ENCODE data around the gene MLEC. TPM values are rescaled to one million over a fixed set of nuclear protein-coding genes. Genes with fewer than 3 reads are reported as not detected.

Gene MLEC
- total RNA-seq, 1 donor from 2014 or later: 154 TPM

- DNase-seq (ENCODE audit: low spot score): no peak
Measured at GRCh38 chr12:120690083-120690450, 3.1 kb downstream of the MLEC start.

GRCh38 chr12:120690978-120691377 is 4.0 kb downstream of the MLEC start:
- no peak for DNase-seq (ENCODE audit: low spot score)

GRCh38 chr12:120692524-120693033 is 5.6 kb downstream of the MLEC start:
- no peak for DNase-seq (ENCODE audit: low spot score)

DNA sequence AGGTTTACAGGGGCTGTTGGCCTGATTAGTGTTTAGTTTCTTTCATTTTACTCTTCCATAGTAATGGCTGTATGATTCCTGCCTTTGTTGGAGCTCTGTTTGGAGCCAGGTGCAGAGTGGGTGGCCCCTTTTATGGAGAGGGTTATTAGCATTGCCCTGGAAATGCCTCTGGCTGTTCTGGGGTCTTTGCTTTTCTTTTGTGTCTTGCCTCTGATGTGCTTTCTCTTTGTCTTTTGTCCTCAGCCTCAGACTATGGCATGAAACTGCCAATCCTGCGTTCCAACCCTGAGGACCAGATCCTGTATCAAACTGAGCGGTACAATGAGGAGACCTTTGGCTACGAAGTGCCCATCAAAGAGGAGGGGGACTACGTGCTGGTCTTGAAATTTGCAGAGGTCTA is 6.9 kb downstream of the MLEC start:
- no peak for DNase-seq (ENCODE audit: low spot score)

DNA sequence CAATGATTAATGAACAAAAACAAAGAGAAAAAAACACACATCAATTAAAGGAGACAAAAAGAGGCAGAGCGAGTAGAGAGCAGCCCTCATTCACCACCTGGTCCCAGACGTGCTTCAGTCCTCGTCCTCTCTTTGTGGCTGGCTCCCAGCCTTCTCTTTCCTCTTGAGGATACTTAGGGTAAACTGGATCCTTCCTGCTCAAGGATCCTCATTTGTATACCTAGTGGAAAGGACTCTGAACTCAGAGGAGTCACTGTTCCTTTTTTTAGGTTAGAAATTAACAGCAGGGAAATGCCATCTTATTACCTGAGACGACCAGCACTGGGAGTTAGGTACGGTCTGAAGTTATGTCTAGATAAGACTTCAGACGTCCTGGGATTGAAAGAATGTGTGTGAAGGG is 9.7 kb downstream of the MLEC start:
- DNase-seq (ENCODE audit: low spot score): no peak

DNA sequence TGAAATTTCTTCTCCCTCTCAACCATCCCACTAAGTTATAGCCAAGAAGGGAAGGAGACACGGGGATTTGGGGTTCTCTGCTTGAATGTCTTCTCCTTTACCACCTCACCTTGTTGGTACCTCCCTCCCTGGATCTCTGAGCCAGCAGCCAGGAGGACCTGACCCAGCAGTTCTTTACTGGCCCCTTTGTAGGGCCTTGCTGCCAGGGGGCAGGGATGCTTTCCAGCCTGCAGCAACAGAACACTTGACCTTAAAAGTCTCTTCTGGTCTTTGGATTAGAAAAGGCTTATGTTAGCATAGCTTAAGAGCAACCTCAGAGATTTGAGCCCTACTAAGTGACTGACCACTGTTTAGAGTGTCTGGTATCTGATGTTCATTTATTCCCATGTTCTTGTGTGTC is 10.4 kb downstream of the MLEC start:
- no peak for DNase-seq (ENCODE audit: low spot score)

DNA sequence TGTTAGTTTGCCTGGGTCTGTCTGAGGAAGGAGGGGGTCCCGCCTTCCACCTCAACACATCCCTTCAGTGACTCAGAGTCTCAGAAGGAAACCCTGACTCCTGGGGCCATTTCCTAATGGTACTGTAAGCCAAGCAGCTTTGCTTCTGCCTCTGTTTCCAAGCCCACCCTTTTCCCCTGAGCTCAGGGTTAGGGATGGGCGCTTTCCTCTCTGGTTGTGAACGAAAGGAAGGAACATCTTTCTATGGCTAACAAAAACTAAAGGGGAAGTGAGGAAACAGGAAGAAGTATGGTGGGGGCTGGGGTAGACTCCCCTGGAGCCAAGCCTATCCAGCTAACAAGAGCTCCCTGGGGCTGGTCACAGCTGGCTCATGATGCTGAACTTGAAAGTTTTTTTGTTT is 11.7 kb downstream of the MLEC start:
- DNase-seq (ENCODE audit: low spot score): no peak

DNA sequence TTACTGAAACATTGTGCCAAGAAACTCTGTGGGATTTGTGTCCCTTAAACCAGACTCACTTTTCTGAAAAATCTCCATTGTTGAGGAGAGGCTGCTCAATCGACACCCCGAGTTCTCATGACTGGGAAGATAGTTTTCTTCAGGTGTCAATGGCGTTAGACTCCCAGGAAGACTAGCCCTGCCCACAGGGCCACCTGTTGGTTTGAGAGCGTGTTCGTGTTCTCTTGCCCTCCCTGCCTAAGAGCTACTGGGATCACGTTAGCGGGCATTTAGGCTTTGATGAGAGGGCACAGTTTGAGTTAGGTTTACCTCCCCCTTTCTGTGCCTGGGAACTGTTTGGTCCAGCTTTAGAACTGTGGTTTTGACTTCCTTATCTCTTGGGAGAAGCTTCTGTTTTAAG is 12.6 kb downstream of the MLEC start:
- DNase-seq (ENCODE audit: low spot score): no peak

GRCh38 chr12:120700886-120701285 is 13.9 kb downstream of the MLEC start:
- DNase-seq (ENCODE audit: low spot score): no peak

- no peak for DNase-seq (ENCODE audit: low spot score)
Measured at GRCh38 chr12:120702637-120703036, 15.7 kb downstream of the MLEC start.

- no peak for DNase-seq (ENCODE audit: low spot score)
Measured at GRCh38 chr12:120703311-120703942, 16.5 kb downstream of the MLEC start.

GRCh38 chr12:120705618-120706017 is 18.7 kb downstream of the MLEC start:
- no peak for DNase-seq (ENCODE audit: low spot score)

GRCh38 chr12:120706029-120706428 is 19.1 kb downstream of the MLEC start:
- DNase-seq (ENCODE audit: low spot score): no peak

DNA sequence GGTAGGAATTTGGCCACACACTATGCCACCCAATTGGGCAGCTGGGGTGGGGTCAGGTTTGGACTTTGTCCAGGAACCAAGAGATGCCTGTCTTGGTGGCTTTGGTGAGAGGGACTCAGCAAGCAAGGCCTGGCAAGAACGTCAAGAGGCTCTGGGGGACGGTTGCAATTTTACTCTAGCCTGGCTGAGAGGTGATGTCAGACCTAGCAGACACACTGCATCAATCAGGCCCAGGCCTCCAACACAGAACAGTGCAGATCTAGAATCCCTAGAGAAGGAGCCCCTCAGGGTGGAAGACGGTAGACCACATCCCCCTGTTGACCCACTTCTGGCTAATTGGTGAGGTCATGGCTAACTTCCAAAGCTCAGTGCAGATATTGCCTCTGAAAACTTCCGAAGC is 21.7 kb downstream of the MLEC start:
- DNase-seq (ENCODE audit: low spot score): no peak

GRCh38 chr12:120710031-120710804 is 23.3 kb downstream of the MLEC start, which contains the start of gene UNC119B:
Gene UNC119B (plus strand): TSS chr12:120710458. CDS start chr12:120710475, 17 bp downstream.
- peak; percentile 92 for DNase-seq (ENCODE audit: low spot score)

- no peak for DNase-seq (ENCODE audit: low spot score)
Measured at GRCh38 chr12:120710805-120711296, 23.9 kb downstream of the MLEC start.

GRCh38 chr12:120711411-120711810 is 24.5 kb downstream of the MLEC start:
- DNase-seq (ENCODE audit: low spot score): no peak

DNA sequence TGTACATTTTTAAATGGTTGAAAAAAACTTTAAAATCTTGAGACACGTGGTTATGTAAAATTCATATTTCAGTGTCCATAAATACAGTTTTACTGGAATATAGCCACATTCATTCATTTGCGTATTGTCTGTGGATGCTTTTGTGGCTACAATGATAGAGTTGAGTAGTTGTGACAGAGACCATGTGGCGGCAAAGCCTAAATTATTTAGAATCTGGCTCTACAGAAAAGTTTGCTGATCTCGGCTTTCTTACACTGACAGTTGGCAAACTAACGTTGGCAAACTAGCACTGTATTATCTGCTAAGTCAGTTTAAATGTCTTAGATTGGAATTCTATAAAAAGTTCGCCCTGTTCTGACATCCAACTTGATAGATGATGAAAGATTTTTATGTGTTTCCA is 25.7 kb downstream of the MLEC start:
- no peak for DNase-seq (ENCODE audit: low spot score)

GRCh38 chr12:120713861-120714482 is 27.0 kb downstream of the MLEC start:
- no peak for DNase-seq (ENCODE audit: low spot score)

DNA sequence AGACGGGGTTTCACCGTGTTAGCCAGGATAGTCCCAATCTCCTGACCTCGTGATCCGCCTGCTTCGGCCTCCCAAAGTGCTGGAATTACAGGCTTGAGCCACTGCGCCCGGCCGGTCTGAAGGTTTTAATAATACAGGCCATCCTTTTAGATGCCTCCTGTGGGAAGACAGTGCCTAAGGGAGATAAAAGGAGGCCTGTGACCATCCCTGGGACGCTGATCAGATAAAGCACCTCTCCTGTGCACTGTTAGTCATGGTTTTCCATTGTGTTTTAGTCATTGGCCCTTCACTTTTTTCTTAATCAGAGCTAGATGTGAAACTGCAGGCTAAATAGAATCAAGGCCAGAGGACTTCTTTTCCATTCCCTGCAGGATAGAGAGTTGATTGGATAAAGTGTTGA is 31.1 kb downstream of the MLEC start:
- DNase-seq (ENCODE audit: low spot score): no peak

DNA sequence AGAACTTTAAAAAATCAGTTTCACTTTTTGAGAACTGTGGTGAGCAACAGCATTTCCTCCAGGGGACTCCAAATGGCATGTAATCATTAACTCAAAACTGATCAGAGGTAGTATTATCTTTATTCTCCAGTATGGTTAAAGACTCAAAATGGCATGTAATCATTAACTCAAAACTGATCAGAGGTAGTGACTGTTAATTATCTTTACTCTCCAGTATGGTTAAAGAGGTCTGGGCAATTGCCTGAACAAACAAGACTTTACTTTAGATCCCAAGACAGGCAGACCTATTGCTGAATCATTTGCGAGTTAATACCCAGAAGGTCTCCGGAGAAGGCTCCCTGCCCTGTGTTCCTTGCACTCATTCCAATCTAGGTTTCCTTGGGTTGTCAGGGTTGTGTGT is 32.1 kb downstream of the MLEC start:
- no peak for DNase-seq (ENCODE audit: low spot score)

All from mesenteric fat pad (tissue), 1 donor.